SK-N-DZ (cell line): ENCODE data around the gene SLC12A8.
A peak's percentile ranks its signal among the peaks of the same experiment; 100 is the strongest.

ENCODE experiments used
- DNase-seq: peaks from one replicate; pipeline ENCODE4 v3.0.0-alpha.2; 2015; ENCODE audit warnings: low spot score

The SLC12A8 gene

DNA sequence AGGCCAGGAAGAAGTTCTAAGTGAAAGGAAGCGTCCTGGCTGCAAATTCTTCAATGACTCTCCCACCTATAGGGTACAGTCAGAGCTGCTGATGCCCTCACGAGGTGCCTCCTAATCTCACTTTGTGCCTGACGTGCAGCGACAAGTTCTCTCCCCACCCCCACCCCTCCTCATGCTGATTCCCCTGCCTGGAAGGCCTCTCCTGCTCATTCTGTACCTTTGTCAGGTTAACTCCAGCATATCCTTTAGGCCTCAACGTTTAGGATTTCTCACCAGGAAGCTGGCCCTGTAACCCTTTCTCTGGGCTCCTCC lies 25.0 kb downstream of the SLC12A8 start:
- no peak for DNase-seq

DNA sequence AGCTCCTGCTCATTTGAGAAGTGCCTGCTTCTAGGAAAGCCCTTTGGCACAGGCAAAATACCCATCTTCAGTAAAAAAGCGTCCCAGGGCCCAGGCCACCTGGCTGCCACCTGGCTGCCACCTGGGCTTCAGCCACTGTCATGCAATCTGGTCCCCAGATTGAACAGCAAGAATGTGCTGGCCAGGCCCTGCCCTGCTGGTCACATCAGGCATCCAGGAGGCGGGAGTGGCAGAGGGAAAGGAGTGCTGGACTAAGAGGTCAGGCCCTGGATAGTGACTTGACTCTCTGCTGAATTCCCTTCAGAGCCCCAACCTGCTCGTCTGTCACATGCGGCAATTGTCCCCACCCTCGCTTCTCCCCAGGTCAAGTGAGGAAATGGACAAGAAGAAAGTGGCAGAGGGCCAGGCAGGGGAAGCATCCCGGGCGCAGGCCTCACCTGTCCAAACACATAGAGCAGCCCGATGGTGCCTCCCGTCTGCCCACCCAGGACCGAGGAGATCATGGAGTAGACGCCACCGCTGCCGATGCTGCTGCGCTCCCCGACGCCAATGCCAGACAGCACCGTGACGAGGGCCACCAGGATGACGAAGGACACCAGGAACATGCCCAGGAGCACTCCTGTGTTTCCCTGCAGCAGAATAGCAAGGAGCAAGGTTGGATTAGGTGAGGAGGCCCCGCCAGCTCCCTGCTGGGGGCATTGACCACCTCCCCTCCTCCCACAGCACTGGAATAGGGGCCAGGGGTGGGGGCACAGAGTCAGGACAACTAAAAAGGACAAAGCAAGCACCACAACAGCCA lies 25.5 kb downstream of the SLC12A8 start:
- no peak for DNase-seq

DNA sequence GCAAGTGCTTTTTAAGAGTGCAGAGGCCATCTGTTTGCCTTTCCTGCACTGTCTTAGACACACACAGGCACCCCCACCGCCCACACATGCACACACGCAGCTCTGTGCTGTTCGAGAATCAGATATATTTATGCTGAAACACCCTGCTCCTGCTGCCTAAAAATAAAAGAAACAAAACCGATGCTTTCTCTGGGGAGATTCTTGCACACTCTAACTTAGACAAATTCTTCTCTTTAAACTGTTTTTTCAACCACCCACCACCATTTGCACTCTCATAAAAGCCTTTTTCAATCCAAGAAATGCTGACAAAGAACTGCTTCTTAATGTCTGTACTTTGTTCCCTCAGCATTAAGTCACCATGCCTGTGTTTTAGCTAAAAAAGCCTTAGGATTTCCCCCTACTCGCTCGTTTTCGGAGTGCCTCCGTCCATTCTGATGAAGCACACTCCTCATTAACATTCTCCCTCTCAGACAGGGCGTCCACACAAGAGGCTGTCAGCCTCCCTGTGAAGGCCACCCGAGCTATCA lies 26.2 kb downstream of the SLC12A8 start:
- DNase-seq, result no peak

DNA sequence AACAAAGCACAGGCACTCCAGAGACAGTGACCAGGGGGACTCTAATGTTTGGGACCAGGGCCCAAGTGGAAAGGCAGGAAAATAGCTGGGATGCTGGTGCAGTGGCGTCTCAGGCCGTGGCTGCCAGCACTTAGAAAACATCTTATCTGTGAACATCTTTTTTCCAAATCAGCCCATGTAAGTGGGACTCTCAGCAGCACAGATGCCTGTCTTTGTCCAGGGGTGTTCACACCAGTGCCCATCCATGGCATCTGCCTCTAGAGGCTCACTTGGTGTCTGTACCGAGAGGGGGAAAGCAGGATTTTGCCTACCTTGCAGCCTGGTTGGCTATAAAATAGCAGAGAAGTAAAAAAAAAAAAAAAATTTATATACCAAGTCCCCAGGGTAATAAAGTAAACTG lies 26.7 kb downstream of the SLC12A8 start:
- peak; percentile 35 for DNase-seq

DNA sequence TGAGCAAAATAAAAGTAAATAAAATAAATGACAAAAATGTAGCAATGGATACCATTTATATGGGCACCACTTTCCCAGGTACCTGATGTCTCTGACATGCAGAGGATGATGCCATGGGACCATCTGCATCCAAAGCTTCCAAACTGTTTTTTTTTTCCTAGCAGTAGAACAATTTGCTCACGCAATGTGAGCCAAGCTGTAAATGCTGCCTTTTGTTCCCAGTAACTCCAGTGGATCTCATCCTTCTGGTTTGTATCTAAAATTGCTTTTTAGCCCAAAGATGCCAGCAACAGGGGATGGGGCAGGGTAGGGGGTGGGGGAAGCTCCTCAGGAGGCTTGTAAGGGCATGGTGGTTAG lies 32.7 kb downstream of the SLC12A8 start:
- no peak for DNase-seq

DNA sequence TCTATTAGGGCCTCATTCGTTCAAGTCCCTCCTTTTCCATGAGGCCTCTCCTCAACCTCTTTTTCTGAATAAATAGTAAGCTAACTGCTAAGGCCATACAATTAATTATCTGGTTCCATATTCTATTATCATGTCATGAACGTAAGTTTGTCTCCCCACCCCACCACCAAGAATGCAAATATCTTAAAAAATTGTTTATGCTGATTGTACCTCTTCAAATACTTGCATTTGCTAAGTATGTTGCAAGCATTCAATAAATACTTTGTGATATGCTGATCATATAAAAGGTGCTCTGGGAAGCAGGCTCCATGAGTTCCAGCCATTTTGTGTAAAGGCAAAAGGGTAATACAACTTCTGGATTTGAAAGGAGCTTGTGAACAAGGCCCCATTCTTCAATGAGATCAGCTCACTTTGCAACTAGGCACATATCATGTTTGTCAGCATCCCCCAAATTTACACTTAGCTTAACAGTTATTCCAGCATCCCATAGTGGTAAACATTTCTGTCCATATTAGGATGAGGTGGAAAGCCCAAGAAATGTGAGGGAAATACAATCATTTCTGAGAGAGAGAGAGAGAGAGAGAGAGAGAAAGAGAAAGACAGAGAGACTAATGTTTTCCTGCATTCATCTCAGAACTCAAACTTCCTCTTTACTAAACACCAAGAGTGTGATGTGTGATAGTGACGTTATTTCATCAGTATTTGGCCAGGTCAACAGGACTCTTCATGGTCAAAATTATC lies 33.2 kb downstream of the SLC12A8 start:
- DNase-seq, result no peak

DNA sequence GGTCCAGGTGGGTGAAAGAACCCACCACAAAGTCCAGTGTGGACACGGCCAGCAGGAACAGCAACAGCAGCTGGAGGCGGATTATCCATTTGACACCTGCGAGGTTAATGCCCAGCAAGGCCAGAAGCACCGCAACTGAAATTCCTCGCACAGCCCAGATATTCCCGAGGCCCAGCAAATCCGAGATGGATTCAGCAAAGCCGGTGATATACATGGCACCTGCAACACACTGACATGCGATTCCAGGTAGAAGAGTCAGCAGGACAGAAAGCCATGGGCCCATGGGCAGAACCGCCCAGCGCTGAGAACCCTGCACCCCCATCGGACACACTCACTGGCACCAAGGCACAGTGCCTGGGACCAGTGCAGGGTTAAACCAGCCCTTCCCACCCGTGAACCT lies 34.8 kb downstream of the SLC12A8 start:
- DNase-seq, result no peak

DNA sequence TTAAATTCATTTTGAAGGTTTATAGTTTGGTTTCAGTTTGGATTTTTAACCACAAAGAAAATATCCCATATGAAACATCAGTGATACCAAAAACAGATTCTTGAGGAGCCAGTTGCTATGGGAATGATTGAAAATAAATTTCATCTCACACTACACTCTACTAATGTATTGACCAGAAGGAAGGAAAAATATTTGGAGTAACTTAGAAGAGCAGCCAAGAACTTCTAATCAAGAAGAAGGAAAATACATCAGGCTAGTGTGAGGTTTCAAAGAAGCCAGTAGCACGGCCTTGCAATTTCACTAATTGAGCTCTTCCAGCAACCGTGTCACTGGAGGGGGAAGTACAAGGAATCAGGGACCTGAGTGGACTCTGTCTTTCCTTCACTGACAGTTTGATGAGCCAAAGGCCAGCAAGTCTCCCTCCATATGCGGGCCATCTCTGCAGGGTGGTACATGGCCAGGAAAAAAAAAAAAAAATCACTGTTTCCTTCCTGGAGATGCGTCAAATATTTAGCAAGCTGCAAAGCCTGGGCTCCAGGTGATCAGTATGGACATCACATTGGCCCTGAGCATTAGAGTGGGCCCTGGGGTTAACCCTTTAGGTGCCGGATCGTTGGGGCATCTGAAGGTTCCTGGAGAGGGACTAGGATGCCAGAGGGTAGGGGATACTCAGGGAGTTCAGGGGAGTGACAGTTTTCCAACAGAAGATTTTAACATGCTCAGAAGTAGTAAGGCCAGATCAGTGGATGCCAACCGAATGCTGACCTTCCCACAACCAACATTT lies 37.1 kb downstream of the SLC12A8 start:
- no peak for DNase-seq

DNA sequence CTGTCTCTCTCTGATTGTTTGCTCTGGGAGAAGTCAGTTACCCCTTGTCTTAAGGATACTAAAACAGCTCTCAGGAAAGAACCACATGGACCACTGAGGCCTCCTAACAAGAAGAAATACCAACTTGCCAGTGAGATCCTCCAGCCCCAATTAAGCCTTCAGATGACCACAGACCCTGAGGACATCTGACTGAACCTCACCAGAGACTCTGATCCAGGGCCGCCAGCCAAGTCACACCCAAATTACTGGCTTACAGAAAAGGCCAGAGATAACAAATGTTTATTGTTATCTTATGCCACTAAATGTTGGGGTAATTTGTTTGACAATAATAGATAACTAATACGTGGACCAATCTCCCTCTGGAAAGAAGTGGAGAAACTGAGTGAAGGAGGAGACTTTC lies 40.2 kb downstream of the SLC12A8 start:
- DNase-seq, result no peak

DNA sequence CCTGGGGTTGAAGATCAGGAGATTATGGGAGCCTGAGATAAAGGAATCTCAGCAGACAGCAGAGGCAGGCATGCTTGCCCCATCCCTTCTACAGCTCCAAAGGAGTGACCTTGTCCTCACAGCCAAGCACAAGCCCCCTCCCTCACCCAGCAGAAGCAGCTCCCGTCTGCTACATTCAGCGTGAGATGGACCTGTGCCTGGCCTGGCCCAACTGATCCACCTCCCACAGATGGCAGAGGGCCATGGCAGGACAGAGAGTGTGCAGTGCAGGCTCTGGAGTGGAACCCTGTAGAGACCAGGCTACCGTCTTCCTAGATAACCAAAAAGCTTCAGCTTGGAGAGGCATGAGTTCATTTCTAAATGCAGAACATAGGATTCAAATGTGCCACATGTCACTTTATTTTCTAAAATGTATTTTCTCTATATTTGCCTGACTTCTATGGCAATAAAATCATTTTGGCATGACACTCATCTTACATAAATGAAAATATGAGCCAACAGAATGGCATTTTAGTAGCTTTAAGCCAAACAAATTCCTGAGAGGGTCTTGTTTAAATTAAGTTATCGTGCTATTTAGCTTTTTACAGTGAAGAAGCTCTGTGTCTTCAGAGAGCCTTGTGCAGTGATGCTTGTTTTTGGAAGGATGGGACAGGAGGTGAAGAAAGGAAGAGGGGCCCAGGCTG lies 43.7 kb downstream of the SLC12A8 start:
- DNase-seq, result no peak

DNA sequence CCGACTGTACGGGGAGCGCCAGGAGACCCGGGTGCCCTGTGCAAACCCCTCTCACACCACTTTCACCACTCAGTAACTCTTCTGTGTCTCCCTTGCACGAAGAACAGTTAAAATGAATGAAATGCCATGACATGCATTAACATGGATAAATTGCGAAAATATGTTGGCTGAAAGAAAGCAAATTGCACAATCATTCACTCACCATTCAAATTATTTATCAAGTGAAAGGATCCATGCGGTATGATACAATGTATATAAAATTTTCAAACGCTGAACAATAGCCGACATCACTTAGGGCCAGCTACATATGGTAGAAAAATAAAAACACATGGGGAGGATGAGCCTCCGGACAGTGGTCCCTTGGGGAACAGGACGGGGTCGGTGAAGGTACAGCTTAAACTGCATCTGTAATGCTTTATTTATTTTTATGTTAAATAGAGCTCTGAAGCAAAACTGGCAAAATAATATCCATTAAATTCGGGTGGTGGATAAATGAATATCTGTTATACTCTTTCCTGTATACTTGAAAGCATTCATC lies 45.9 kb downstream of the SLC12A8 start:
- DNase-seq, result no peak

DNA sequence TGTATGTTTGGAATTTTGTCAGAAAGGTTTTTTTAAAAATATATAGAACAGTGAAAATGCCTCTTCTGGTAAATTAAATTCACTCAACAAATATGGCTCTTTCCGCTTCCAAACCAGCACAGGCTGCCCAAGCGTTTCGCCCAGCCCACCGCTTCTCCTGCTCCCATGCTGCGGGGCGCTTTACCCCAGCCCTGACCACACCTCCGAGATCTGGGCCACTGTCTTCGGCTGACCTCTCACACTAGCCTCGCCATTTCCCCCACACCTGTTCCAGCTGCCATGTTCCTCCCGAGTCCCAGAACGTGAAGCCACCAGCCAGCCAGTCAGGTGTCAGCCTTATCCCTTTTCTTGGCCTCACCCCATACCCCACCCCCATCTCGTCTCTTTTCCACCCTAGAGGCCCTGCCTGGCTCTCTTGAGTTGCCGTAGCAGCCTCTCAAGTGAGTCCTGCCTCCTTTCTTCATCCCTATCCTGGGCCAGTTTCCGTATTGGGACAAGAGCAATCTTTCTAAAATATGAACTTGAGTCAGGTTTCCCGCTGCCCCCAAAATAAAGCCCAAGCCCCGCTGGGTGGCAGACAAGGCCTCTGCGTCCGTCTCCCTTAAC lies 46.5 kb downstream of the SLC12A8 start:
- no peak for DNase-seq

DNA sequence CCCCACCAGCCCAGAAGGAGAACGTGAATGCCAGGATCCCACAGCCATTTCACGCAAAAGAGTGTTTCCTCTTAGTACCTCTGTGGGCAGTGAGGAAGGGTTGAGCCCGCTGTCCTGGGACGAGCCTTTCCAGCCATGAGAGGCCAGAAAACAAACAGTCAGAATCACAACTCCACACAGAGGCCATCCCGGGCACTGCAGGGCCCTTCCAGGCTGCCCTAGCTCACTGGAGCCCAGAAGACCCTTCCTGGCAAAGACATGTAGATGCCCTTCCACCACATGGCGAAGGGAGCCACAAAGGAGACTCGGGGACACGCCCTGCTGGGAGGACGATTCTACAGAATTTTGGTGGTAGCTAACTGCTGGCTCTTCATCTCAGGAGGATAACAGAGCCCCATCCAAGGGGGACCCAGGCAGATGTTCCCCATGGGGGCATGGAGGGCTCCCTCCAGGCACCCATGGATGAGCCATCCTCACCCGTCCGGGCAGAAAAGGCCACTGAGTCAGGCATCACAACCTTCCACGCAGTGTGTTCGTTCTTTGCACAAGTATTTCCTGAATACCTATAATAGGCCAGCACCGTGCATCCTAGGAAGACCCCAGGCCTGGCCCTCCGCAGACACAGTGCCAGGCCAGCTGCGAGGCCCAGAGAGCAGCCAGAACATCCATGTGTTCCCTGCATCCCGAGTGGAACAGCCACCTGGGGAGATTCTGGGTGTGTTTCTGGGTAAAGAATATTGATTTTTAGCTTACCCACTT lies 47.2 kb downstream of the SLC12A8 start:
- peak; percentile 39 for DNase-seq

DNA sequence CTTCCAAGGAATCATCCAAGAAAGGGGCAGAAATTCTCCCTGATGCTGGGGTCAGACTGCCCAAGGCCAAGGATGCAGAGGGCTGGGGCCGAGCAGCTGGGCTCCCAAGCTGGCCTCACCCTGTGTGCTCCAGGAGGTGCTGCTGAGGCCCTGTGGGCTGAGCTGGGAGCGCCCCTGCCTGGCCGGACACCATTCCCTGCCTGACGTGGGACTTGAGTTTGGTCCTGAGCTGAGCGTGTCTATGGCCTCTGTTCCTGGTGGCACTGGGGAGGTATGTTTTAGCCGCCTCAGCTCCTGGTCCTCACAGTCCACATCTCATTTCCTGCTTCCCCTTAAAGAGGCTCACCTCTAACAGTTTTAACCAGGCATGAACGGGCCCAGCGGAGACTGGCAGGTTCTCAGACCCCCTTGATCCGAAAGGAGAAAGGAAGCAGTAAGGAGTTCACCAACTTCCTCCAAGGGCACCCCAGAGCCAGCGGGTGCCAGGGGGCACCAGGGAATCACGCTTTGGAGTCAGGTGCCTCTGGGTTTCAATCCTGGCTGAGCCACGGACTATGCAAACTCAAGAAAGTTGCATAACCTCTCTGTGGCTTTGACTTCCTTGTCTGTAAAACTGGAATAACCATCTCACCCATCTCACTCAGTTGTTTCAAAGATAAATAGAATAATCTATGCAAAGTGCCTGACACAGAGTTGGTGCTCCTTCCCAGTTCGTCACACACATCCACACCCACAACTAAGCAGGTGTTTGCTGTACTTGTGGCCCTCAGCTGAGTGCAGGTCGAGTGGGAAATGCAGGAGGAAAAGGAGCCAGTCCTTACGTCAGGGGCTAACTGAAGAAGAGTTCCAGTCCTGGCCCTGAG lies 48.6 kb downstream of the SLC12A8 start:
- no peak for DNase-seq

DNA sequence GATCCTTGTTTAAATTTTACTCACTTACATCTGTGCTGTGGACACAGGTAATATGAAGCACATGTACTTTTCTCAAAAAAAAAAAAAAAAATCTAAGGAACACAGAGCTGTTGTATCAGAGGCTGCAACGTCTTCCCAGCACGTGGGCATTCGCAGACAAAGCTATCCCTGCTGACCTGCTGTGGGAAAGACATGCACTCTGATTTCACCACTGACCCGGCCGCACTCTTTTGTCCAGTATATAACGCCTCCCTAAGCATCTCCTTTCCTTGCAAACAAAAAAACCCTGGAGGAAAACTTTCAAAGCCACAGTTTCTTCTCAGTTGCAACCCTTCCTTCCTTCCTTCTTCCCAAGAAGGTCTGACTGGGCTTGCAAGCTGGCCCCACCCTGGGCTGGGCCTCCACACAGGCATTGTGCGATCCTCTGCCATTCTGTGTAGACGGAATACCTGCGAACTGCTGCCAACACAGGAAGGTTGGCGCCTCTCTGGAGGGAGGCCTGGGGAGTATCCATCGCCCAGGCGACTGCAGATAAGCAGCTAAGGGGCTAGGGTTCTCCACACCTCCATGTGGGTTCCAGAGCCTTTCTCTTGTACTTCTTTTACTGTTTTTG lies 50.8 kb downstream of the SLC12A8 start:
- no peak for DNase-seq

DNA sequence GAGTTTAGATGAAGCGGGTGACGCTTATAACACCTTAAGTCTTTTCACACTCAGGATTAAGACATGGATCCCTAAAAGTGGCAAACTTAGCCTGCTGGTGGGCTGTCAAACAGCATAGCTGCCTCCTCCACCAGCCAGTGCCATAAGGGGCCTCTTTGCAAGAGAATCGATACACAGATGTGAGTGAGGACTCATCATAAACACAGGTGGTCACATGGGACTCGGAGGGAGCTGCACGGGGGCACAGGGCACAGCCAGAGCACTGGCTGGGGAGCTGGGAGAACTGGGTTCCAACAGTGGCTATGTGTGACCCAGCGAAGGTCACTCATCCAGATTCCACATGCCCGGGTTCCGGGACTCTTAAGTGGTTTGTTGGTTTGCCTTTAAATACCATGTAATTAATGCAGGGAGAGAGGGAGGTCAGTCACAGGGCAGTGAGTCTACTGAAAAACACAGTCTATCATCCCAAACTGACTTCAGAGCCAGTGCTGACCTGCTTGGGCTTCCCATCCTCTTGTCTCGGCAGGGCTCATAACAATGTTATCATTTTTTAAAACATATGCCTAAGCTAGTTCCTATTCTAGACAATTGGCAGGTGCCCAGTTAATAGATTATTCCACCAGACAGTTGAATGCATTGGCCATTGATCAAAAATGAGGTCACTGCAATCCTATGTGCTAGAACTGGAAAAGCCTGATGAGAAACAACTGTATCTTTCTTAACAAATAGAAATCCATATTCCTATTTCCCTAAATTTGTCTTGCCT lies 51.8 kb downstream of the SLC12A8 start:
- no peak for DNase-seq

DNA sequence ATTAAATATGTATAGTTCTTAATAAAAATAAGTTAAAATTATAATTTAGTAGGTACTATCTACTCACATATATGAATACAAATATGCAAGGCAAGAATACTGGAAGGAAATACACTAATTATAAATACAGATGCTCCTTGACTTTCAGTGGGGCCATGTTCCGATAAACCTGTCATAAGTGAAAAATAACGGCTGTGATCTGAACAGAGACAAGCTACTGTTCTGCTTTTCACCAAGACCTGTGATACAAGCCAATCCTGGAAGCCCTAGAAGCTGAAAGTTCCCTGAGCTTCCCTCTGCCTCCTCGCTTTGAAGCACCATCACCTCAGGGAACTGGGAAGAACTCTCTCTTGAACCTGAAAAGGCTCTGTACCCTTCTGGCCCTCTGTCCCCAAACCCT lies 55.4 kb downstream of the SLC12A8 start:
- DNase-seq, result peak; percentile 62

DNA sequence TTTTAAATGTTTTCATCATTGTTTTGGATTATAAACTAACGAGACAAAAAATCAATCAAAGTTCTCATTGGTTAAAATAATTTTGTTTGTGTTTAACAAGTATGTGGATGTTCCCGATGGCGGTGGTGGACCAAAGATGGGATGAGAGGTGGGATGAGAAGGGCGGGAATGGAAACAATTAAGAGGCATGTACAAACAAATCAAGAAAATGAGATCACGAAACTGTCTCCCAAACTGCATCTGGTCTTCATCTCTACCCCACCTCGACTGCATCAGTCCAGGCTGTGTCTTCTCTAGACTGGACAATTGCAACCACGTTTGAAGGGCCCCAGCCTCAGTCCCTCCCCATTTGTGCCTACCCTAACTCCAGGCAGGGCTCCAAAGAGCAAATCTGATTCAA lies 56.1 kb downstream of the SLC12A8 start:
- peak; percentile 57 for DNase-seq
